ENCODE data around the gene SYNPO.

SYNPO gene

DNA sequence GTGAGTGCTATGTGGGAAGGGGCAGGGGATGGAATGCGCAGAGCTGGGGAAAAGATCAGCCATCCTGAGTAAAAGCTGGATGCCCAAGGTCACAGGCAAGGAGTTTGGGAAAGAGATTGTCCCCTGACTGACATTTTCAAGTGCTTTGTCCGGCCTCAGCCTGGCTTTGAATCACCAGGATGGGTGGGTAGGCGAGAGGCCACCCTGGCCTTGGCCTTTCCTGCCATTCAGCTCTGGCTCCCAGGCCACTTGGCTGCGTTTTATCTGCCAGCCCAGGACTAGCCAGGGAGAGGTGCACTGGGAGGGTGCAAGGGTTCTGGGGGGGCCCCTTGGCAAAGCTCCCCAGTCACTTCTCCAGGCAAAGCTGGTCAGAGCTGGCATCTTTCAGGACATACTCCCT is 37.4 kb upstream of the SYNPO start:
- Histone ChIP-seq H3K36me3 (ENCODE audit: low read depth) (no peaks in the 10 kb centered on the region), H3K4me3 (ENCODE audit: severe bottlenecking) (no peak overlapping the region), H3K9me3 (ENCODE audit: severe bottlenecking) (no peaks in the 10 kb centered on the region), H3K27ac (ENCODE audit: poor library complexity, severe bottlenecking) (no peak overlapping the region), H3K27me3 (ENCODE audit: insufficient read depth, poor library complexity, severe bottlenecking) (no peaks in the 10 kb centered on the region), H3K4me1 (ENCODE audit: insufficient read depth, poor library complexity, severe bottlenecking) (peaks cover 22% of the 10 kb centered on the region)
- DNase-seq (ENCODE audit: low spot score) (no peak), ATAC-seq (ENCODE audit: low read depth) (no peak)
- TF ChIP-seq, protein P1, sequence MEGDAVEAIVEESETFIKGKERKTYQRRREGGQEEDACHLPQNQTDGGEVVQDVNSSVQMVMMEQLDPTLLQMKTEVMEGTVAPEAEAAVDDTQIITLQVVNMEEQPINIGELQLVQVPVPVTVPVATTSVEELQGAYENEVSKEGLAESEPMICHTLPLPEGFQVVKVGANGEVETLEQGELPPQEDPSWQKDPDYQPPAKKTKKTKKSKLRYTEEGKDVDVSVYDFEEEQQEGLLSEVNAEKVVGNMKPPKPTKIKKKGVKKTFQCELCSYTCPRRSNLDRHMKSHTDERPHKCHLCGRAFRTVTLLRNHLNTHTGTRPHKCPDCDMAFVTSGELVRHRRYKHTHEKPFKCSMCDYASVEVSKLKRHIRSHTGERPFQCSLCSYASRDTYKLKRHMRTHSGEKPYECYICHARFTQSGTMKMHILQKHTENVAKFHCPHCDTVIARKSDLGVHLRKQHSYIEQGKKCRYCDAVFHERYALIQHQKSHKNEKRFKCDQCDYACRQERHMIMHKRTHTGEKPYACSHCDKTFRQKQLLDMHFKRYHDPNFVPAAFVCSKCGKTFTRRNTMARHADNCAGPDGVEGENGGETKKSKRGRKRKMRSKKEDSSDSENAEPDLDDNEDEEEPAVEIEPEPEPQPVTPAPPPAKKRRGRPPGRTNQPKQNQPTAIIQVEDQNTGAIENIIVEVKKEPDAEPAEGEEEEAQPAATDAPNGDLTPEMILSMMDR (IDR thresholded peaks at IDR 0.05; ENCODE audit: poor library complexity, severe bottlenecking): no peak

DNA sequence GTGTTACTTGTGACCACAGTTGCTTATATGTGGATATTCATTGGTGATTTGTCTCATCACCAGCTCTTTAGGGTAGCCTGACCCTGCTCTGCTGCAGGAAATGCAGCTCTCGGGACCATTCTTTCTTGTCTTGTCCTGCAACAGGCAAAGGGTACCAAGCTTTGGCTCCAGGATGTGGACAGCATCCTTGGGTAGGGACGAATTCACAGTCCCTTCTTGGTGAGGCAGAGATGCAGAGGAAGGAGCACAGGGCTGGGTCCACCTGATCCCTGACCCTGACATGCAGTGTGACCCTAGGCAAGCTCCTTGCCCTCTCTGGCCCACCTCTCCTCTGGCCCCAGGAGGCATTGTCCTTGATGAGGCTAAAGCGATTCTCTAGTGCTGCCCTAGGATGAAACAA is 37.0 kb upstream of the SYNPO start:
- Histone ChIP-seq H3K4me1 (ENCODE audit: insufficient read depth, poor library complexity, severe bottlenecking) (peaks cover 21% of the 10 kb centered on the region), H3K27me3 (ENCODE audit: insufficient read depth, poor library complexity, severe bottlenecking) (no peaks in the 10 kb centered on the region), H3K36me3 (ENCODE audit: low read depth) (no peaks in the 10 kb centered on the region), H3K9me3 (ENCODE audit: severe bottlenecking) (no peaks in the 10 kb centered on the region), H3K4me3 (ENCODE audit: severe bottlenecking) (no peak overlapping the region), H3K27ac (ENCODE audit: poor library complexity, severe bottlenecking) (no peak overlapping the region)
- no peak for ATAC-seq (ENCODE audit: low read depth)
- TF ChIP-seq, protein P1 (IDR thresholded peaks at IDR 0.05; ENCODE audit: poor library complexity, severe bottlenecking): no peak
- DNase-seq (ENCODE audit: low spot score): no peak

DNA sequence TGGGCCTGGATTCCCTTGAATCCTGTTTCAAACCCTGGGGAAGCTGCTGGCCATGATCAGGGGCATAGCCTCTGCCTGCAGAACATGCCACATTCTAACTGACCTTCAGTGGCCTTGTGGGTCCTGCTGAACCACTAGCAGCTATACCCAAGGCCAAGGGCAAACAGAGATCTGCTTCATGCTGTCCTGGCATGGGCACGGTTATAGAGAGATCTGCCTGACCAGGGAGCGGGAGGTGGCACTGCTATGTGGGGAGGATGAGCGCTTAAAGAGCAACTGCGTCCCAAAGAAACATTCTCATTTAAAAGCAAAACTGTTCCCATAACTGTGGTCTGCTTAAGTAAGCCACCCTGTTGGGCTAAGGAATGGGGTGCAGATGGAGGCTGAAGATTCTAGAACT is 36.5 kb upstream of the SYNPO start:
- no peaks in the 10 kb centered on the region for H3K9me3 ChIP-seq (ENCODE audit: severe bottlenecking)
- no peak for ATAC-seq (ENCODE audit: low read depth)
- TF ChIP-seq, protein P1 (IDR thresholded peaks at IDR 0.05; ENCODE audit: poor library complexity, severe bottlenecking): no peak
- H3K4me1 ChIP-seq (ENCODE audit: insufficient read depth, poor library complexity, severe bottlenecking): peaks cover 16% of the 10 kb centered on the region
- no peak overlapping the region for H3K4me3 ChIP-seq (ENCODE audit: severe bottlenecking)
- no peaks in the 10 kb centered on the region for H3K36me3 ChIP-seq (ENCODE audit: low read depth)
- H3K27me3 ChIP-seq (ENCODE audit: insufficient read depth, poor library complexity, severe bottlenecking): no peaks in the 10 kb centered on the region
- H3K27ac ChIP-seq (ENCODE audit: poor library complexity, severe bottlenecking): no peak overlapping the region
- DNase-seq (ENCODE audit: low spot score): no peak

DNA sequence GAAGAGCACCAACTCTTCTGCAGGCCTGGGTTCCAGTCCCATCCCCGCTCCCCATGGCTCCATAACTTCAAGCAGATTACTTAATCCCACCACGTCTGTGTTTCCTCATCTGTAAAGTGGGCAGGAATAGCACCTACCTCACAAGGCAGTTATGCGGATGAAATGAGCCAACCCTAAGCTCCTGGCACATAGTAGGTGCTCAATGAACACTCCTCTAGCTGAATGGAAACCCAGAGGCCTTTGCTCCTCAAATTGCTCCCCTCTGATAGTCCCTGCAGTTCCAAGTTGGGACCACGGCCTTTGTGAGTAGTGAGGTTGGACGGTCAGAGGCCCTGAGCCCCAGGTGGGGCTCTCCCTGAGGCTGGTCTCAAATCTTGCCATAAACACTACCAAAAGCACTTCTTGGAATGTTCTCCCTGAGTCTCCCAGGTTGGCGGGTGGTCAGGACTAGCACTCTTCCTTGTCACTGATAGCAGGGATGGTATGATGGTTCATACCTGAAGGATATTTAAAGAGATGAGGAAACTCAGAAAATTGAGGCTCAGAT is 35.5 kb upstream of the SYNPO start:
- Histone ChIP-seq H3K27ac (ENCODE audit: poor library complexity, severe bottlenecking) (no peak overlapping the region), H3K9me3 (ENCODE audit: severe bottlenecking) (no peaks in the 10 kb centered on the region), H3K4me1 (ENCODE audit: insufficient read depth, poor library complexity, severe bottlenecking) (peaks cover 6% of the 10 kb centered on the region), H3K27me3 (ENCODE audit: insufficient read depth, poor library complexity, severe bottlenecking) (no peaks in the 10 kb centered on the region), H3K4me3 (ENCODE audit: severe bottlenecking) (no peak overlapping the region), H3K36me3 (ENCODE audit: low read depth) (no peaks in the 10 kb centered on the region)
- TF ChIP-seq, protein P1 (IDR thresholded peaks at IDR 0.05; ENCODE audit: poor library complexity, severe bottlenecking): no peak
- DNase-seq (ENCODE audit: low spot score): no peak
- ATAC-seq (ENCODE audit: low read depth): no peak

DNA sequence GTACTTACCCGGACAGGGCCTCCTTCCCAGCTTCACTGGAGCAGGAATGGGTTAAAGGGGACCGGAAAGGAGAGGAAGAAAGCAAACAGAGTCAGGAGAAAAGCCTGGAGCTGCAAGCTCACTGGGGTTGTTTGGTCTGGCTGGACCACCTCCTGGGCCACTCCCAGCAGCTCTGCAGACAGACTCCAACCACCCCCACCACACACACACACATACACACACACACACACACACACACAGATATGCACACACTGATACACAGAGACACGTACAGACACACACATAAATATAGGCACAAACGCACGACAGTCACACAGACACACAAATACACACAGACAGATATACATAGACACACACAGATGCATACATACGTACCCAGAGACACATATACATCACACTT is 34.9 kb upstream of the SYNPO start:
- peaks cover under 1% of the 10 kb centered on the region for H3K4me1 ChIP-seq (ENCODE audit: insufficient read depth, poor library complexity, severe bottlenecking)

More for the DNA sequence above, 34.9 kb upstream of the SYNPO start:
- ATAC-seq (ENCODE audit: low read depth): no peak
- no peak overlapping the region for H3K27ac ChIP-seq (ENCODE audit: poor library complexity, severe bottlenecking)
- no peak for DNase-seq (ENCODE audit: low spot score)
- TF ChIP-seq, protein P1 (IDR thresholded peaks at IDR 0.05; ENCODE audit: poor library complexity, severe bottlenecking): no peak
- no peaks in the 10 kb centered on the region for H3K36me3 ChIP-seq (ENCODE audit: low read depth)
- H3K4me3 ChIP-seq (ENCODE audit: severe bottlenecking): no peak overlapping the region
- no peaks in the 10 kb centered on the region for H3K27me3 ChIP-seq (ENCODE audit: insufficient read depth, poor library complexity, severe bottlenecking)
- no peaks in the 10 kb centered on the region for H3K9me3 ChIP-seq (ENCODE audit: severe bottlenecking)

Data from RWPE2 (cell line).